Uterus (tissue), 2 donors: ENCODE results near the gene TMEM170A.

ENCODE experiments used
- CTCF ChIP-seq, 4 experiments: fragments of 200-600 bp in 2 of 4; fragments of 450-650 bp in 2 of 4; sonication (generic) in 2 of 4; IDR thresholded peaks; one replicate each; pipeline ENCODE4 v1.5.1; 2016 to 2019; ENCODE audit warnings: antibody characterized with exemption in 4 of 4, mild to moderate bottlenecking in 2 of 4, moderate library complexity in 1 of 4
- POLR2A ChIP-seq, 2 donors: fragments of 450-650 bp; IDR thresholded peaks; one replicate each; pipeline ENCODE4 v1.6.1; 2016; ENCODE audit warnings: antibody characterized with exemption in 2 of 2, mild to moderate bottlenecking in 1 of 2, moderate library complexity in 1 of 2

- TF ChIP-seq CTCF (IDR thresholded peaks at IDR 0.05) (no peak), POLR2A (IDR thresholded peaks at IDR 0.05) (no peak)
Observed at GRCh38 chr16:75494661-75495075, 30.2 kb upstream of the TMEM170A start.
